GM23338 (cell line): ENCODE measurements around the gene ODF2L. TPM values are rescaled to one million over a fixed set of nuclear protein-coding genes. Genes with fewer than 3 reads are reported as not detected.

Experiments used
- ATAC-seq: fragments of 200-7000 bp; cut with Tn5 transposase; 3 replicates; pipeline ENCODE4 v1.9.1; 2020
- DNase-seq: peaks from one replicate; pipeline ENCODE4 v3.0.0-alpha.2; 2015; ENCODE audit warnings: low spot score
- H2AFZ ChIP-seq: fragments of 200-600 bp; sonication (generic); 2 replicates; pipeline ENCODE4 v1.8.0; 2016; ENCODE audit warnings: antibody characterized with exemption, mild to moderate bottlenecking, moderate library complexity
- H3F3A ChIP-seq: fragments of 200-600 bp; sonication (generic); replicated peaks from 2 replicates; pipeline ENCODE4 v1.8.0; 2017; ENCODE audit warnings: antibody characterized with exemption, mixed run types, low read depth
- H3K27ac ChIP-seq: fragments of 200-600 bp; sonication (generic); 2 replicates; pipeline ENCODE4 v1.6.1; 2016; ENCODE audit warnings: low read depth
- H3K27me3 ChIP-seq: fragments of 200-600 bp; sonication (generic); 2 replicates; pipeline ENCODE4 v1.8.0; 2016; ENCODE audit warnings: mild to moderate bottlenecking, mixed run types, moderate library complexity; ENCODE audit not compliant: insufficient read depth
- H3K36me3 ChIP-seq: fragments of 200-600 bp; sonication (generic); 2 replicates; pipeline ENCODE4 v1.8.0; 2016; ENCODE audit warnings: mild to moderate bottlenecking; ENCODE audit not compliant: insufficient read depth
- H3K4me1 ChIP-seq: fragments of 200-600 bp; sonication (generic); 2 replicates; pipeline ENCODE4 v1.8.0; 2016; ENCODE audit warnings: mild to moderate bottlenecking, moderate library complexity; ENCODE audit not compliant: insufficient read depth
- H3K4me2 ChIP-seq: fragments of 200-600 bp; sonication (generic); 2 replicates; pipeline ENCODE4 v1.7.1; 2017; ENCODE audit warnings: mixed run types
- H3K4me3 ChIP-seq: fragments of 200-600 bp; sonication (generic); 2 replicates; pipeline ENCODE4 v1.6.1; 2016; ENCODE audit warnings: mixed run types
- H3K79me2 ChIP-seq: fragments of 200-600 bp; sonication (generic); replicated peaks from 2 replicates; pipeline ENCODE4 v1.8.0; 2017; ENCODE audit warnings: mild to moderate bottlenecking; ENCODE audit not compliant: insufficient read depth
- H3K9me2 ChIP-seq: fragments of 200-600 bp; sonication (generic); 2 replicates; pipeline ENCODE4 v1.8.0; 2017; ENCODE audit not compliant: insufficient read depth
- H4K20me1 ChIP-seq: fragments of 200-600 bp; sonication (generic); replicated peaks from 2 replicates; pipeline ENCODE4 v1.8.0; 2017; ENCODE audit warnings: mild to moderate bottlenecking; ENCODE audit not compliant: insufficient read depth
- H3K27ac Mint-ChIP-seq: 2 replicates; pipeline ENCODE4 v1.8.0; 2020; ENCODE audit warnings: inconsistent platforms, mild to moderate bottlenecking, moderate library complexity, mixed read lengths
- H3K27me3 Mint-ChIP-seq: 3 replicates; pipeline ENCODE4 v1.8.0; 2022; ENCODE audit warnings: low read depth, mild to moderate bottlenecking, moderate library complexity, mixed read lengths, inconsistent platforms; ENCODE audit not compliant: insufficient read depth, poor library complexity
- H3K36me3 Mint-ChIP-seq: 3 replicates; pipeline ENCODE4 v1.8.0; 2021; ENCODE audit warnings: low read depth, mild to moderate bottlenecking, inconsistent platforms, moderate library complexity, mixed read lengths
- H3K4me1 Mint-ChIP-seq: 3 replicates; pipeline ENCODE4 v1.8.0; 2020; ENCODE audit warnings: mild to moderate bottlenecking, inconsistent platforms, mixed read lengths
- H3K4me3 Mint-ChIP-seq: 3 replicates; pipeline ENCODE4 v1.8.0; 2021; ENCODE audit warnings: moderate library complexity, mild to moderate bottlenecking, inconsistent platforms, mixed read lengths
- H3K9me3 Mint-ChIP-seq: 3 replicates; pipeline ENCODE4 v1.8.0; 2020; ENCODE audit warnings: moderate library complexity, mild to moderate bottlenecking, inconsistent platforms, mixed read lengths
- ETS1 ChIP-seq: IDR thresholded peaks from 2 replicates; pipeline ENCODE4 v1.6.1; 2016; ENCODE audit warnings: antibody characterized with exemption
- EZH2 ChIP-seq: fragments of 200-600 bp; sonication (generic); IDR thresholded peaks from one replicate; pipeline ENCODE4 v1.8.0; 2017; ENCODE audit warnings: antibody characterized with exemption, mild to moderate bottlenecking, low read depth; ENCODE audit not compliant: unreplicated experiment
- EZH2phosphoT487 ChIP-seq: fragments of 200-600 bp; sonication (generic); IDR thresholded peaks from one replicate; pipeline ENCODE4 v1.8.1; 2018; ENCODE audit warnings: antibody characterized with exemption; ENCODE audit not compliant: unreplicated experiment
- JUNB ChIP-seq: IDR thresholded peaks from one replicate; pipeline ENCODE4 v1.6.1; 2016; ENCODE audit warnings: antibody characterized with exemption; ENCODE audit not compliant: unreplicated experiment
- POLR2AphosphoS5 ChIP-seq: IDR thresholded peaks from 2 replicates; pipeline ENCODE4 v1.6.1; 2016; ENCODE audit warnings: antibody characterized with exemption, low read depth
- STAT1 ChIP-seq: IDR thresholded peaks from one replicate; pipeline ENCODE4 v1.6.1; 2016; ENCODE audit warnings: antibody characterized with exemption; ENCODE audit not compliant: unreplicated experiment
- ZNF114 ChIP-seq: fragments of 250-450 bp; sonication (Bioruptor Pico); IDR thresholded peaks from 2 replicates; pipeline ENCODE4 v1.5.0; 2020; ENCODE audit warnings: mild to moderate bottlenecking, moderate library complexity
- ZNF462 ChIP-seq: fragments of 250-450 bp; sonication (Bioruptor Pico); IDR thresholded peaks from 2 replicates; pipeline ENCODE4 v1.5.0; 2020; ENCODE audit warnings: mild to moderate bottlenecking, moderate library complexity
- polyA plus RNA-seq: library from polyadenylated mRNA; unstranded; fragments of >200 nt; fragmentation: Nextera tagmentation; extraction: Ambion mirVana; gene quantifications from 2 replicates; pipeline ENCODE4 v1.2.1, GENCODE V29; 2016
- total RNA-seq: library from RNA; depleted of rRNA; stranded (reverse); fragments of >200 nt; shearing (Covaris generic); gene quantifications from 2 replicates; pipeline ENCODE4 v1.2.3, GENCODE V29; 2014

ODF2L gene
- total and polyA plus RNA-seq, 2 experiments from 2014 or later, result 29.8 to 51.5 TPM

GRCh38 chr1:86423473-86423872 is 27.4 kb upstream of the ODF2L start:
- no peaks in the 10 kb centered on the region for H3K36me3 Mint-ChIP-seq
- Histone ChIP-seq H4K20me1 (no peaks in the 10 kb centered on the region), H3K79me2 (no peaks in the 10 kb centered on the region), H3K4me3 (no peak overlapping the region), H3F3A (no peaks in the 10 kb centered on the region), H3K27ac (no peak overlapping the region), H3K4me1 (no peaks in the 10 kb centered on the region), H3K9me2 (no peaks in the 10 kb centered on the region), H3K36me3 (no peaks in the 10 kb centered on the region), H3K27me3 (no peaks in the 10 kb centered on the region), H2AFZ (peak overlapping the region; percentile 90; the same call in 1 of the 2 replicates), H3K4me2 (no peak overlapping the region)
- H3K4me3 Mint-ChIP-seq, result no peak overlapping the region
- no peak for ATAC-seq
- no peak overlapping the region for H3K27ac Mint-ChIP-seq
- peaks cover 9% of the 10 kb centered on the region; the same call in 2 of the 3 replicates for H3K4me1 Mint-ChIP-seq
- H3K27me3 Mint-ChIP-seq, result no peaks in the 10 kb centered on the region
- TF ChIP-seq EZH2, result no peak
- TF ChIP-seq ZNF114 (CRISPR knock-in tag), result no peak
- TF ChIP-seq ETS1, result no peak
- TF ChIP-seq POLR2AphosphoS5, result no peak
- no peak for TF ChIP-seq STAT1
- no peak for TF ChIP-seq EZH2phosphoT487
- no peak for TF ChIP-seq ZNF462 (CRISPR knock-in tag)
- no peak for TF ChIP-seq JUNB
- no peaks in the 10 kb centered on the region for H3K9me3 Mint-ChIP-seq
- no peak for DNase-seq
